Measurements from ENCODE around the gene ENOX1. TPM values are rescaled to one million over a fixed set of nuclear protein-coding genes. Genes with fewer than 3 reads are reported as not detected.

Gene ENOX1
- total RNA-seq, 4 donors from 2014 or later = 0.25 to 0.52 (median 0.33) TPM

DNA sequence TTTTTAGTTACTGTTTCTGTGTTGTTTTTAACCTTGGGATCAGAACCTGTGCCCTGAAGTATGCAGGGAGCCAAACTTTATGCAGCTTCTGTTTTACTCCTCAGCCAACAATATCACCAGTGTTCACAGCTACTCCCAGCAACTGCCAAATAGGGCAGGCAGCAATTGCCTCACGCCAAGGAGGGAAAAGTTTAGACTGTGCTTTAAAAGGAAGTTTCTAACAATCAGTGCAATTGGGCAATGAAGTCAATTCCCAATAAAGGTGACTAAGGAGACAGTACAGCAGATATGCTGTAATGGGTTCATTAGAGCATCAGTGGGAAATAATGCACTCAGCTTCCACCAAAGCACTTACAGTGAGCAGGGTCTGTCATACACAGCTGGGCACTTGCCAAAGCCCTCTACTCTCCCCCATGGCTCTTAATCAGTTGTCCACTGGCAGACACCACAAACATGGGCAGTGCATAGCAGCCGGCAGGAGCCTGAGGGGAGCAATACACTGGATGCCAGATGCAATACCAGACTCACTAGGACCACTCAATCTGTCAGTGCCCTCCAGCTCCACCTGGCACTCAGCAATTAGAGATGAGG, 19.3 kb downstream of the ENOX1 start:
- 42% methylated on average over 2 of the region's 2 CpGs for WGBS
- Histone ChIP-seq H3K36me3 (no peaks in the 10 kb centered on the region), H3K4me3 (no peak overlapping the region), H3K27ac (no peak overlapping the region), H3K4me1 (peaks cover 11% of the 10 kb centered on the region), H3K27me3 (no peaks in the 10 kb centered on the region), H3K9me3 (no peaks in the 10 kb centered on the region)
- DNase-seq (ENCODE audit: low spot score in 2 of 2) = no peak
- TF ChIP-seq POLR2A (IDR thresholded peaks at IDR 0.05) (no peak), EP300 (IDR thresholded peaks at IDR 0.05) (no peak), POLR2AphosphoS5 (IDR thresholded peaks at IDR 0.05) (no peak)
- TF ChIP-seq, protein P1, sequence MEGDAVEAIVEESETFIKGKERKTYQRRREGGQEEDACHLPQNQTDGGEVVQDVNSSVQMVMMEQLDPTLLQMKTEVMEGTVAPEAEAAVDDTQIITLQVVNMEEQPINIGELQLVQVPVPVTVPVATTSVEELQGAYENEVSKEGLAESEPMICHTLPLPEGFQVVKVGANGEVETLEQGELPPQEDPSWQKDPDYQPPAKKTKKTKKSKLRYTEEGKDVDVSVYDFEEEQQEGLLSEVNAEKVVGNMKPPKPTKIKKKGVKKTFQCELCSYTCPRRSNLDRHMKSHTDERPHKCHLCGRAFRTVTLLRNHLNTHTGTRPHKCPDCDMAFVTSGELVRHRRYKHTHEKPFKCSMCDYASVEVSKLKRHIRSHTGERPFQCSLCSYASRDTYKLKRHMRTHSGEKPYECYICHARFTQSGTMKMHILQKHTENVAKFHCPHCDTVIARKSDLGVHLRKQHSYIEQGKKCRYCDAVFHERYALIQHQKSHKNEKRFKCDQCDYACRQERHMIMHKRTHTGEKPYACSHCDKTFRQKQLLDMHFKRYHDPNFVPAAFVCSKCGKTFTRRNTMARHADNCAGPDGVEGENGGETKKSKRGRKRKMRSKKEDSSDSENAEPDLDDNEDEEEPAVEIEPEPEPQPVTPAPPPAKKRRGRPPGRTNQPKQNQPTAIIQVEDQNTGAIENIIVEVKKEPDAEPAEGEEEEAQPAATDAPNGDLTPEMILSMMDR (IDR thresholded peaks at IDR 0.05) = no peak

DNA sequence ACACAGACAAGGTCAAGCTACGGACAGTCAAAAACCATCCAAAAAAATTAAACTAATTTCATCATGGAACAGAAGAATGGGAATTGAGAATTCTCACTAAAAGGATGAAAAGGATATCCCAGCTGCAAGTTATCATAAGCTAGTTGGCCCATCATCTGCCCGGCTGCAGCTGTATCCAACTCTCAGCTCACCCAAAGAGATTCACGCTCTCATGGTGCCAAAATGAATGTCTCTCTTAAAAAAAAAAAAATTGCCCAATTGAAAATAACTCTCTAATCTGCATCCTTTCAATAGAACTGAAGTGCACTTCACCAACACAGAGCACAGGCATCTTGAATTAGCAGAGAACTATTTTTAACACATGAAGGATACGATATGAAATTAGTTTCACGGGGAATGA, 20.0 kb downstream of the ENOX1 start:
- TF ChIP-seq POLR2A (IDR thresholded peaks at IDR 0.05) = no peak
- no peak for TF ChIP-seq EP300 (IDR thresholded peaks at IDR 0.05)
- no peak for TF ChIP-seq POLR2AphosphoS5 (IDR thresholded peaks at IDR 0.05)
- TF ChIP-seq, protein P1 (IDR thresholded peaks at IDR 0.05) = no peak
- no peaks in the 10 kb centered on the region for H3K9me3 ChIP-seq
- DNase-seq (ENCODE audit: low spot score in 2 of 2) = no peak
- no peak overlapping the region for H3K27ac ChIP-seq
- no peaks in the 10 kb centered on the region for H3K36me3 ChIP-seq
- H3K27me3 ChIP-seq = no peaks in the 10 kb centered on the region
- H3K4me3 ChIP-seq = no peak overlapping the region
- WGBS = 37% methylated on average over 5 of the region's 5 CpGs
- peaks cover 11% of the 10 kb centered on the region for H3K4me1 ChIP-seq

DNA sequence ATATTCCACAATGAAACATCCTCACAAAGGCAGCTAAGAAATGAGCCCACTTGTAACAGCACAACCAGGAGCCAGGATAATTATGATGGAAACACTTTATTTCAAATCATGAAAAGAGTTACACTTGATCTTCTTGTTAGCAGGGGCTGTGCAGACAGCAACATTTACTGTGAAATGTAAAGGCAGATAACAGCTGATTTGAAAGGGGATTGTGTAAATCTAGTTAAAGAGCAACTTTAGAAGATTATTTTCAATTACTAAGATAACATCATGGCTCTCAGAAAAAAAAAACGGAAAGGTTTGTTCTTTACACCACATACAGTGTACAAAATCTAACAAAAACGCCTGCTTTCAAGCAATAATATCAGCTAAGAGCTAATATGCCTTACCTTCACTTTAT, 22.4 kb downstream of the ENOX1 start:
- 58% methylated on average over 2 of the region's 2 CpGs for WGBS
- peaks cover 11% of the 10 kb centered on the region for H3K4me1 ChIP-seq

DNA sequence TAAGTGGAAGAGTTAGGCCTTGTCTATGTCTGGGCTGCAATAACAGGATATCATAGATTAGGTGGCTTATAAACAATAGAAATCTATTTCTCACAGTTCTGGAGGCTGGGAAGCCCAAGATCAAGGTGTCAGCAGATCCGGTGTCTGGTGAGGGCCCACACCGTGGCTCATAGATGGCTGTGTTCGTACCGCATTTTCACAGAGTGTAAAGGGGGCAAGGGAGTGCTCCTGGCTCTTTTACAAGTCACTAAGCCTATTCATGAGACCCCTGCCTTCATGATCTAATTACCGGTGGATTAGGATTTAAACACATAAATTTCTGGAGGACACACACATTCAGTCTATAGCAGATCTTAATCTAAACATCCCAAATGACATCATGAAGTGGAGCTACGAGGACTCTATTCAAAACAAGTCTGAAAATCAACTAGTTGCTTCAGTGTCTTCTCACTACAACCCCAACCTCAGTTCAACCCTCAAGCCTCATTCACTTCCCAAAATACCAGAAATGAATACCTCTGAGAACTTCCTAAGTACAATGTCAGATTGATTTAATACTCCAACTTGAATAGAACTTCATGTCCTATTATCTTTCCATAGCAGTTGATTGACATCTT, 23.5 kb downstream of the ENOX1 start:
- Histone ChIP-seq H3K9me3 (no peaks in the 10 kb centered on the region), H3K4me1 (peaks cover 11% of the 10 kb centered on the region), H3K36me3 (no peaks in the 10 kb centered on the region), H3K27ac (no peak overlapping the region), H3K4me3 (no peak overlapping the region), H3K27me3 (no peaks in the 10 kb centered on the region)
- 98% methylated on average over 6 of the region's 6 CpGs for WGBS
- TF ChIP-seq POLR2A (IDR thresholded peaks at IDR 0.05) (no peak), POLR2AphosphoS5 (IDR thresholded peaks at IDR 0.05) (no peak), EP300 (IDR thresholded peaks at IDR 0.05) (no peak)
- TF ChIP-seq, protein P1 (IDR thresholded peaks at IDR 0.05) = no peak
- no peak for DNase-seq (ENCODE audit: low spot score in 2 of 2)

More for the DNA sequence above, 22.4 kb downstream of the ENOX1 start:
- no peaks in the 10 kb centered on the region for H3K36me3 ChIP-seq
- H3K9me3 ChIP-seq = no peaks in the 10 kb centered on the region
- H3K27ac ChIP-seq = no peak overlapping the region
- TF ChIP-seq POLR2A (IDR thresholded peaks at IDR 0.05) = no peak
- no peak for TF ChIP-seq POLR2AphosphoS5 (IDR thresholded peaks at IDR 0.05)
- TF ChIP-seq EP300 (IDR thresholded peaks at IDR 0.05) = no peak
- H3K27me3 ChIP-seq = no peaks in the 10 kb centered on the region
- no peak overlapping the region for H3K4me3 ChIP-seq
- no peak for DNase-seq (ENCODE audit: low spot score in 2 of 2)

DNA sequence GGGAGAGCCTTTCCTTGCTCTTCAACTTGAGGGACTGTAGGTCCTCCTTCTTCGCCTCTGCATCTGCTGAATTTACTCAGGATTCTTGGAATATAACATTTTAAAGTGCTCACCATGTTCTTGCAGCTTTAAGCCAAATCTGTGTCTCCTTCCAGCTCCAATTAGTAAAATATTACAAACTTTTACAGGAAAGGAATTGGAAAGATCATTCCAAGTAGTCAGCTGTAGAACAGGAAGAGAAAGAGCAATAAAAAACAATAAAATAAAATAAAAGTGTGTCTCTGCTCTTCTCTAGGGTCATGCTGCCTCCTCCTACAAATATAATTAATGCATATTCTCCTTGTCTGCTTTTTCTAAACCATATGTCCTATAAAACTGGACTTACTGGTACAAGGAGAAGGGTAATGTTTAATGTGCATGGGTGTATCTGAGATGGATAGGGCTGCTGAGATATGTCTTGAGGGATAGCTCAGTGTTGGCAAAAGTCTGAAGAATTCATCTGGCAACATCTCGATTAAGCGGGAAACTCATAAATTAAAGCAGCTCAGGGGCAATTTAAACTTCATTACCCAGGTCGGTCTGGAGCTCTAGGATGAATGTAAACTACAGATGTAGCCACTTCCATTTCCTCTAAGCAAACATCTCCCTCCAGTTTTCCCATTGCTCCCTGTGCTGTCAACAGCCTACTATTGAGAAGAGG, 25.0 kb downstream of the ENOX1 start:
- Histone ChIP-seq H3K9me3 (no peaks in the 10 kb centered on the region), H3K4me1 (peaks cover under 1% of the 10 kb centered on the region), H3K27ac (no peak overlapping the region), H3K4me3 (no peak overlapping the region), H3K27me3 (no peaks in the 10 kb centered on the region), H3K36me3 (no peaks in the 10 kb centered on the region)
- 65% methylated on average over 4 of the region's 4 CpGs for WGBS
- no peak for DNase-seq (ENCODE audit: low spot score in 2 of 2)
- TF ChIP-seq POLR2AphosphoS5 (IDR thresholded peaks at IDR 0.05) (no peak), POLR2A (IDR thresholded peaks at IDR 0.05) (no peak), EP300 (IDR thresholded peaks at IDR 0.05) (no peak)
- TF ChIP-seq, protein P1 (IDR thresholded peaks at IDR 0.05) = no peak
